Loucy (cell line): ENCODE results near the gene FOXN4.

Source experiments
- CTCF ChIP-seq: fragments of 200-600 bp; sonication (generic); conservative IDR thresholded peaks from 2 replicates; pipeline ENCODE4 v1.5.1; 2014; ENCODE audit warnings: mild to moderate bottlenecking, antibody characterized with exemption, low read length
- EZH2phosphoT487 ChIP-seq: fragments of 200-600 bp; IDR thresholded peaks from 2 replicates; pipeline ENCODE4 v1.6.1; 2018; ENCODE audit warnings: antibody characterized with exemption, mild to moderate bottlenecking, moderate library complexity, borderline replicate concordance

- TF ChIP-seq CTCF (no peak), EZH2phosphoT487 (no peak)
Observed at GRCh38 chr12:109250523-109250922, 58.6 kb downstream of the FOXN4 start.
